K562 (cell line): Measurements from ENCODE around the gene LYPD3. TPM values are rescaled to one million over a fixed set of nuclear protein-coding genes. Genes with fewer than 3 reads are reported as not detected.
A peak's percentile ranks its signal among the peaks of the same experiment; 100 is the strongest.

Experiments used
- HDAC6 ChIP-seq: IDR thresholded peaks from 2 replicates; pipeline ENCODE4 v1.6.1; 2012; ENCODE audit warnings: low read depth, mild to moderate bottlenecking, control low read depth, inconsistent platforms, low read length, moderate library complexity
- KHSRP ChIP-seq: fragments of 450-650 bp; IDR thresholded peaks from 2 replicates; pipeline ENCODE4 v1.6.1; 2017
- MGA ChIP-seq: fragments of 450-650 bp; IDR thresholded peaks from 2 replicates; pipeline ENCODE4 v1.6.1; 2016; ENCODE audit warnings: mild to moderate bottlenecking, moderate library complexity
- PHF8 ChIP-seq: fragments of 200-600 bp; sonication (generic); IDR thresholded peaks from 2 replicates; pipeline ENCODE4 v1.6.1; 2012; ENCODE audit warnings: mixed run types, mild to moderate bottlenecking, inconsistent platforms, low read length, moderate library complexity, borderline replicate concordance
- PHTF2 ChIP-seq: fragments of 250-450 bp; sonication (Bioruptor Pico); IDR thresholded peaks from 2 replicates; pipeline ENCODE4 v1.5.0; 2021; ENCODE audit warnings: mild to moderate bottlenecking
- RBFOX2 ChIP-seq: fragments of 200-400 bp; formaldehyde crosslinking; IDR thresholded peaks from 2 replicates; pipeline ENCODE4 v1.6.1; 2017; ENCODE audit warnings: low read depth, mild to moderate bottlenecking, low read length, moderate library complexity
- TRIM24 ChIP-seq, 2 experiments: fragments of 450-650 bp; IDR thresholded peaks; 2 replicates each; pipeline ENCODE4 v1.6.1; 2016
- ZBTB5 ChIP-seq: fragments of 450-650 bp; IDR thresholded peaks from 2 replicates; pipeline ENCODE4 v1.6.1; 2017; ENCODE audit warnings: antibody characterized with exemption
- ZFP91 ChIP-seq: sonication (generic); formaldehyde crosslinking; IDR thresholded peaks from 2 replicates; pipeline ENCODE4 v1.8.0; 2022; ENCODE audit warnings: mild to moderate bottlenecking, missing genetic modification reagents
- ZNF263 ChIP-seq: sonication (generic); formaldehyde crosslinking; IDR thresholded peaks from 2 replicates; pipeline ENCODE4 v1.8.0; 2022; ENCODE audit warnings: mild to moderate bottlenecking, missing genetic modification reagents, borderline replicate concordance
- ZNF282 ChIP-seq: sonication (generic); formaldehyde crosslinking; IDR thresholded peaks from 2 replicates; pipeline ENCODE4 v1.8.1; 2023; ENCODE audit warnings: missing genetic modification reagents
- ZNF830 ChIP-seq: fragments of 250-450 bp; sonication (Bioruptor Pico); IDR thresholded peaks from 2 replicates; pipeline ENCODE4 v1.5.0; 2021; ENCODE audit warnings: mild to moderate bottlenecking
- polyA plus RNA-seq, 8 experiments: library from polyadenylated mRNA; depleted of rRNA in 4 of 8; stranded (reverse) in 5 of 8; unstranded in 3 of 8; fragments of >200 nt; fragmentation: Nextera tagmentation in 2 of 8; fragmentation: Illumina TruSeq in 1 of 8; extraction: Ambion mirVana in 2 of 8; extraction: Trizol in 1 of 8; gene quantifications; 2 replicates each; pipeline versions ENCODE4 v1.2.1 to v1.2.3, GENCODE V29; 2011 to 2014; ENCODE audit warnings: inconsistent platforms in 1 of 8, missing spikeins in 1 of 8
- total RNA-seq, 7 experiments: library from RNA; depleted of rRNA in 6 of 7; stranded (reverse); fragments of >200 nt in 6 of 7; fragmentation: Illumina TruSeq in 2 of 7; extraction: Trizol in 2 of 7; gene quantifications; 2 replicates each; pipeline versions ENCODE4 v1.2.1 to v1.2.3, GENCODE V29; 2011 to 2021; ENCODE audit warnings: low replicate concordance in 1 of 7

LYPD3 gene
- total and polyA plus RNA-seq, 9 of the 15 experiments (the other 6 are each of a cell fraction or from before 2014, with no cell fraction given): 0.04 to 0.33 (median 0.20) TPM; not detected in 1

- TF ChIP-seq MGA (no peak), ZNF263 (CRISPR knock-in tag) (0 out of 2 replicates have a peak, but pooled peaks have one; percentile 21), PHTF2 (no peak), ZNF282 (CRISPR knock-in tag) (no peak), HDAC6 (no peak), RBFOX2 (peak; percentile 61), PHF8 (peak; percentile 77; the same call in 1 of the 2 replicates), KHSRP (no peak), ZNF830 (no peak), ZBTB5 (no peak), TRIM24 (IDR thresholded peaks at IDR 0.05) (no peak), ZFP91 (CRISPR knock-in tag) (no peak)
Measured at GRCh38 chr19:43503501-43504425, 38.4 kb upstream of the LYPD3 start (continued).
